Activated gamma-delta T cell (primary cell): ENCODE data around the gene CXorf51B.
"Not testable (repeated sequence)": the region's sequence is repeated elsewhere in the genome, so short reads cannot be mapped to it uniquely, and the experiment has no call there.

Experiments used
- DNase-seq: peaks from one replicate; lab custom pipeline; 2025; lab: John Stamatoyannopoulos, UW
- total RNA-seq, 2 donors: gene quantifications; one replicate each; lab custom pipeline; 2026; lab: John Stamatoyannopoulos, UW

Gene CXorf51B
- 0 reads per million in 2 donors for total RNA-seq

- DNase-seq = not testable (repeated sequence)
Observed at GRCh38 chrX:146809471-146809870, at the start of gene CXorf51B. CXorf51B (plus strand) TSS chrX:146809771; CDS start chrX:146809792, 21 bp downstream.

DNA sequence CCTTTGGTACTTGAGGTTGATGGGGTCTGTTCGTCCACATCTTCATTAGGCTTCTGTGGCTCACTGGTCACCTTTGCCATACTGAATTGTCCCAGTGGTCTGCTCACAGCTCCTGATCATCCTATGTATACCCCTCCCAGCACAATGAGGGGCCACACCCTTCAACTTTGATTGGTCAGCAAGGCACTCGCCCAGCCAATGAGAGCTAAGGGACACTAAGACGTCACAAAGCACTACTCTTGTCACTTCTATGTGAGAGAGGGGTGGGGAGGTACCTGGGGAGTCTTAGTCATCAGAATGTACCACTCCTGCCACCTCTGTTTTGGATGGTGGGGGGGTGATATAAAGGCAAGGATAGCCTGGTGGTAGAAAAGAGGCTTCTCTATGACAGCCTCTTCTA is 5.1 kb downstream of the CXorf51B start, which contains the start of gene CXorf51A:
CXorf51A (minus strand) TSS at position 101 of the 400 bp plus-strand sequence; CDS start at position 80, 21 bp downstream.
- not testable (repeated sequence) for DNase-seq

DNA sequence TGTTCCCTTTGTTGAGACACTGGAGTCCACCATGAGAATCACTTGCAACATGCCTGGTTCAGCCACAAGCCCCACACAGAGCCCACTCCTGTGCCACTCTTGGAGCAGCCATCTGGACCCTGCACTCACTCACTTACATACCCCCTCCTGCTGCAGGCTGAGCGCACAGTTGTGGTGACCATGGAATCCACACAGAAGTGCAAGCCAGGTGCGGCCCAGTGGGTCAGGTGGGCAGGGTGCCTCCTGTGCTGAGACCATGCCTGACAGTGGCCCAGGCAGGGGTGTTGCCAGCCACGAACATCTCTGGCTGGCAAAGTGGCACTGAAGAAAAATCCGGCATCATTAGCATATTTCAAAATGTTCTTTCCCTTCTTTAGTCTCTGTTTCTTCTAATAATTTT is 22.4 kb downstream of the CXorf51B start:
- DNase-seq = no peak

DNA sequence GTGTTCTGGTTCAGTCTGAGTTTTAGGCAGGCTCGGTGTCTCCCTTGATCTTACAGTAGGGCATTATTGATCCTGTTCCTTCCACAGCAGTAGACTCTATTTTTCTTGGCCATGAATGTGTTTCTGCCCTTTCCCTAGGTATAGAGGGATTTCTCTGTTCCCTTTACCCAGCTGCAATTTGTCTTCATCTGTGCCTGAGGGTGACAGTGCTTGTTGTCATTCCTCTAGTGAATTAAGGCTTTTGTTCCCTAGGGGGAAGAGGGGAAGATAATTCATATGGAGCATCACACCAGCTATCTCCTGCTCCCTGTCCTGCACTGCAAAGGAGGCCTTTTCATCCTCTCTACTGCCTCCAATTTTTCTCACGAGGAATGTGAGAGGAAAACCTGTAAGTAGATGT is 44.7 kb downstream of the CXorf51B start:
- no peak for DNase-seq
